GM23248 (cell line): ENCODE results near the gene OS9. TPM values are rescaled to one million over a fixed set of nuclear protein-coding genes. Genes with fewer than 3 reads are reported as not detected.
A peak's percentile ranks its signal among the peaks of the same experiment; 100 is the strongest.

ENCODE experiments used
- DNase-seq: peaks from one replicate; pipeline ENCODE4 v3.0.0-alpha.2; 2015
- H2AFZ ChIP-seq: fragments of 200-600 bp; sonication (generic); 2 replicates; pipeline ENCODE4 v1.6.1; 2016; ENCODE audit warnings: antibody characterized with exemption
- H3F3A ChIP-seq: fragments of 200-600 bp; sonication (generic); 2 replicates; pipeline ENCODE4 v1.6.1; 2016; ENCODE audit warnings: mild to moderate bottlenecking, antibody characterized with exemption, mixed run types; ENCODE audit not compliant: insufficient read depth
- H3K27ac ChIP-seq: fragments of 200-600 bp; sonication (generic); 2 replicates; pipeline ENCODE4 v1.5.1; 2016; ENCODE audit warnings: mild to moderate bottlenecking
- H3K27me3 ChIP-seq: fragments of 200-600 bp; sonication (generic); replicated peaks from 2 replicates; pipeline ENCODE4 v1.6.1; 2016; ENCODE audit warnings: mild to moderate bottlenecking; ENCODE audit not compliant: insufficient read depth
- H3K36me3 ChIP-seq: fragments of 200-600 bp; sonication (generic); 2 replicates; pipeline ENCODE4 v1.6.1; 2016; ENCODE audit warnings: low read depth, mild to moderate bottlenecking
- H3K4me1 ChIP-seq: fragments of 200-600 bp; sonication (generic); 2 replicates; pipeline ENCODE4 v1.6.1; 2016; ENCODE audit warnings: mild to moderate bottlenecking; ENCODE audit not compliant: insufficient read depth
- H3K4me2 ChIP-seq: fragments of 200-600 bp; sonication (generic); one replicate; pipeline ENCODE4 v1.6.1; 2016; ENCODE audit warnings: mild to moderate bottlenecking; ENCODE audit not compliant: unreplicated experiment
- H3K4me3 ChIP-seq: fragments of 200-600 bp; sonication (generic); 2 replicates; pipeline ENCODE4 v1.5.1; 2016; ENCODE audit warnings: mild to moderate bottlenecking
- H3K79me2 ChIP-seq: fragments of 200-600 bp; sonication (generic); 2 replicates; pipeline ENCODE4 v1.6.1; 2016; ENCODE audit warnings: mild to moderate bottlenecking; ENCODE audit not compliant: insufficient read depth
- H3K9ac ChIP-seq: fragments of 200-600 bp; sonication (generic); 2 replicates; pipeline ENCODE4 v1.6.1; 2016; ENCODE audit warnings: mild to moderate bottlenecking
- H3K9me2 ChIP-seq: fragments of 200-600 bp; sonication (generic); 2 replicates; pipeline ENCODE4 v1.6.1; 2016; ENCODE audit warnings: mixed run types, mild to moderate bottlenecking, moderate library complexity; ENCODE audit not compliant: insufficient read depth
- H3K9me3 ChIP-seq: fragments of 200-600 bp; sonication (generic); one replicate; pipeline ENCODE4 v1.6.1; 2017; ENCODE audit warnings: low read depth
- H4K20me1 ChIP-seq: fragments of 200-600 bp; sonication (generic); 2 replicates; pipeline ENCODE4 v1.6.0; 2016; ENCODE audit not compliant: insufficient read depth
- EZH2 ChIP-seq: fragments of 200-600 bp; sonication (generic); IDR thresholded peaks from 2 replicates; pipeline ENCODE4 v1.6.1; 2018; ENCODE audit warnings: antibody characterized with exemption, mild to moderate bottlenecking; ENCODE audit not compliant: insufficient read depth, poor library complexity, severe bottlenecking
- EZH2phosphoT487 ChIP-seq: fragments of 200-600 bp; sonication (generic); IDR thresholded peaks from 2 replicates; pipeline ENCODE4 v1.6.1; 2018; ENCODE audit warnings: antibody characterized with exemption, moderate library complexity, mild to moderate bottlenecking, low read depth; ENCODE audit not compliant: insufficient read depth
- WGBS, 2 experiments: methylation state at CpG; one replicate each; pipeline ENCODE4 v1.1.6; 2015 to 2017; ENCODE audit warnings: low lambda C conversion rate in 2 of 2, low coverage in 1 of 2; ENCODE audit errors: missing lambda C conversion rate in 2 of 2; 5-methylcytosine and 5-hydroxymethylcytosine counted together
- in situ Hi-C: fragments of 300-500 bp; cut with MboI; formaldehyde crosslinking; loops from 2 replicates; pipeline ENCODE4 v1.15.0; 2020
- polyA plus RNA-seq: library from polyadenylated mRNA; unstranded; fragments of >200 nt; fragmentation: Nextera tagmentation; extraction: Ambion mirVana; gene quantifications from 2 replicates; pipeline ENCODE4 v1.2.1, GENCODE V29; 2016
- total RNA-seq: library from RNA; depleted of rRNA; stranded (reverse); fragments of >200 nt; shearing (Covaris generic); gene quantifications from 2 replicates; pipeline ENCODE4 v1.2.3, GENCODE V29; 2014

The OS9 gene
- total and polyA plus RNA-seq, 2 experiments from 2014 or later: 186 to 329 TPM

DNA sequence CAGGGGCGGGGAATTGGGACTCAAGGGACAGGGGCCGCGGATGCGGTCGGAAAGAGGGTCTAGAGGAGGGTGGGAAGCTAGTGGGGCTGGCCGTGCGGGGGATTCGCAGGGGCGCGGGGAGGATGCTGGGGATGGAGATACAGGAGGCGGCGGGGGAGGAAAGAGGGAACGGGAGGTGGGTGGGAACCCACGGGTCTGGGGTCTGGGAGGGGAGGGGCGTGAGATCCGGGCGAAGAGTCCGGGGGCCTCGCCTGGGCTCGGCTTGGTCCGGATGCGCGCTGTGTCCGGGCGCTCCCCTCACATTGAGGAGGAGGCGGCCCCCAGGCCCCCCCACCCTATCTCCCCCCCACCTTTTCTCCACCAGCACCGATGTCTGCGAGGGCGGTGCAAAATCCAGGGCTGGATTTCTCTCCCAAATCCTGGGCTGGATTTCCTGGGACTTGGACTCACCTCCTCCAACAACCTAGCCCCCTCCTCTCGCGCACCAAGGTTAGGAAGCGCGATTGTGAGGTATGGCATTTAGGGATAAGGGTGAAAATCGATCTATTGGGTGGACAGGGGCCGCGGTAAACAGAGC is 44.8 kb downstream of the OS9 start, which contains the start of gene AGAP2:
AGAP2 (minus strand) TSS at position 82 of the 577 bp plus-strand sequence. CDS start 496 bp downstream, outside the sequence.
- Histone ChIP-seq H3F3A (no peaks in the 10 kb centered on the region), H3K36me3 (no peaks in the 10 kb centered on the region), H3K4me2 (peak within 1 kb of the TSS; percentile 74), H3K27ac (no peak within 1 kb of the TSS), H3K4me3 (peak within 1 kb of the TSS; percentile 53), H2AFZ (no peak within 1 kb of the TSS), H4K20me1 (no peaks in the 10 kb centered on the region), H3K79me2 (no peaks in the 10 kb centered on the region), H3K4me1 (no peaks in the 10 kb centered on the region), H3K9ac (no peak within 1 kb of the TSS), H3K9me3 (no peaks in the 10 kb centered on the region), H3K9me2 (no peaks in the 10 kb centered on the region), H3K27me3 (peaks cover 40% of the 10 kb centered on the region)
- in situ Hi-C loops: no loop called here
- peak; percentile 27 for DNase-seq
- 1 to 2% methylated on average over 9 to 36 of the region's 36 CpGs for WGBS, 2 experiments
- TF ChIP-seq EZH2phosphoT487 (0 out of 2 replicates have a peak, but pooled peaks have one; percentile 6), EZH2 (peak; percentile 77)

DNA sequence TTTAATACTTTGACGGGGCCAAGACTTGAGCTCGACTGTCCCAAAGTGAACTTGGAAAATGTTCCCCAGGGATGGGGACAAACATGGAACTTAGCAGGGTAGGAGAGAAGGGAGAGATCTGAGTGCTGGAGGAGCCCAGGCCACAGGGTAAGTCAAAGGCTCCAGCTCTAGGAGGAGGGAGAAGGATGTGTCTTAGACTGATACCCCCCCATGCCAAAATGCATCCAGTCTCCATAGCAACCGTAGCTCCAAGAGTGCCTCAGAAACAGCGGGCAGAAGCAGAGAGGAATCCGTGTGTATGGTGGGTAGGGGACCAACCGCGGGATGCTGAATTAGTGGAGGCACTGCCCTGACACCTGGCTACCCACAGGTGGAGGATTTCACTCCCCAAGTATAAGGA is 45.5 kb downstream of the OS9 start:
- Histone ChIP-seq H3K27me3 (peaks cover 40% of the 10 kb centered on the region), H3K4me1 (no peaks in the 10 kb centered on the region), H3K9ac (no peak overlapping the region), H3K9me2 (no peaks in the 10 kb centered on the region), H3F3A (0 out of 2 replicates have a peak, but pooled peaks cover 3% of the 10 kb centered on the region), H2AFZ (no peak overlapping the region), H4K20me1 (no peaks in the 10 kb centered on the region), H3K27ac (no peak overlapping the region), H3K4me3 (no peak overlapping the region), H3K4me2 (no peak overlapping the region), H3K79me2 (no peaks in the 10 kb centered on the region), H3K36me3 (no peaks in the 10 kb centered on the region), H3K9me3 (no peaks in the 10 kb centered on the region)
- peak; percentile 31 for TF ChIP-seq EZH2
- 0 out of 2 replicates have a peak, but pooled peaks have one; percentile 8 for TF ChIP-seq EZH2phosphoT487
- 23 to 24% methylated on average over 7 of the region's 7 CpGs for WGBS, 2 experiments
- DNase-seq: no peak
- in situ Hi-C loops: no loop called here

- Histone ChIP-seq H3K9ac (no peak overlapping the region), H3K9me2 (no peaks in the 10 kb centered on the region), H3K79me2 (0 out of 2 replicates have a peak, but pooled peaks cover 2% of the 10 kb centered on the region), H2AFZ (no peak overlapping the region), H3K27me3 (peaks cover 40% of the 10 kb centered on the region), H3K4me3 (no peak overlapping the region), H3K27ac (no peak overlapping the region), H4K20me1 (no peaks in the 10 kb centered on the region), H3F3A (0 out of 2 replicates have a peak, but pooled peaks cover 3% of the 10 kb centered on the region), H3K36me3 (no peaks in the 10 kb centered on the region), H3K4me2 (no peak overlapping the region), H3K4me1 (no peaks in the 10 kb centered on the region), H3K9me3 (no peaks in the 10 kb centered on the region)
- in situ Hi-C loops: no loop called here
- WGBS, 2 experiments: 12 to 30% methylated on average over 6 to 10 of the region's 10 CpGs
- TF ChIP-seq EZH2phosphoT487 (no peak), EZH2 (no peak)
- no peak for DNase-seq
These were observed 46.1 kb downstream of the OS9 start for GRCh38 chr12:57739914-57740538.

DNA sequence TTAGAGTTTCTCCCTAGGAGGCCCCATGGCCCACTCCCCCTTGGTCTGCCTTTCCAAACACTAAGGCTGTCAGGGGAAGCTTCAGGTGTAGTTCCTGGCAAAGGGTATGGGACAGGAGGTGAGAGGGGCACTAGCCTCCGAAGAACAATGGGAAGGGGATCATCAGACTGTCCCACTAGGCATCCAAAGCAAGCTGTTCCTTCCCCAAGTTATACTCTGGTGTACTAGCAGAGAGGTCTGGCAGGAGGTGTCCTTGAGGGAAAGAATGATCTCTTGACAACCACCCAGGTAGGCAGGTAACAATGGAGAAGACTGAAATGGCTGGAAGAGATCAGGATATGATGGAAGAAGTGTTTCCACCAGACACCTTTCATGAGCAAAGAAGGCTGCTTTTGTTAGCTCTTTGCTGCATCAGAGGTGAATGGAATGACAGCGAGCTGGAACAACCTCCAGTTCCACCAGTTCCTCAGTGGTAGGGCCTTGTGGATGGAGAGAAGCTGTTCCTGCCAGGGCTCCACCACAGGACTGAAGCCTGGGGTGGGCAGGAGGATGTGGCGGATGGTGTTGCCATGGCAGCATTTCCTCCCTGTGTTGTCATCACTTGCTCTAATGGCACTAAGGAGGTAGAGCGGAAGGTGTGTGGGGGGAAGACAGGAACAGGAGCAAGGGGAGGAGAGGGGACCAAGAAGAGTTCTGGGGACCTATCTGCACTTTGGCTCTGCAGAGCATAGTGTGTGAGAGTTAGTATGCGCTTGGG is 46.9 kb downstream of the OS9 start:
- Histone ChIP-seq H3K4me3 (no peak overlapping the region), H3K27me3 (peaks cover 40% of the 10 kb centered on the region), H3K9me3 (no peaks in the 10 kb centered on the region), H3K79me2 (0 out of 2 replicates have a peak, but pooled peaks cover 7% of the 10 kb centered on the region), H2AFZ (no peak overlapping the region), H3K36me3 (no peaks in the 10 kb centered on the region), H4K20me1 (no peaks in the 10 kb centered on the region), H3K27ac (no peak overlapping the region), H3K9me2 (no peaks in the 10 kb centered on the region), H3F3A (peaks cover 8% of the 10 kb centered on the region), H3K9ac (no peak overlapping the region), H3K4me2 (no peak overlapping the region), H3K4me1 (peaks cover 4% of the 10 kb centered on the region; the same call in 1 of the 2 replicates)
- 43 to 51% methylated on average over 5 of the region's 5 CpGs for WGBS, 2 experiments
- DNase-seq: no peak
- TF ChIP-seq EZH2phosphoT487: no peak
- no peak for TF ChIP-seq EZH2
- in situ Hi-C loops: no loop called here
